Peyer's patch (tissue), 4 donors: ENCODE results near the gene EPC2.

Experiments
- POLR2A ChIP-seq, 2 donors: fragments of 450-650 bp; IDR thresholded peaks; one replicate each; pipeline ENCODE4 v1.5.1; 2017; ENCODE audit warnings: antibody characterized with exemption in 2 of 2, mild to moderate bottlenecking in 2 of 2, moderate library complexity in 2 of 2
- TF ChIP-seq, protein P1 (sequence below), 6 experiments: fragments of 450-650 bp in 4 of 6; fragments of 200-600 bp in 2 of 6; sonication (generic) in 1 of 6; IDR thresholded peaks; one replicate each; pipeline ENCODE4 v1.5.1; 2017 to 2019; ENCODE audit warnings: antibody characterized with exemption in 6 of 6, mild to moderate bottlenecking in 3 of 6, moderate library complexity in 1 of 6

DNA sequence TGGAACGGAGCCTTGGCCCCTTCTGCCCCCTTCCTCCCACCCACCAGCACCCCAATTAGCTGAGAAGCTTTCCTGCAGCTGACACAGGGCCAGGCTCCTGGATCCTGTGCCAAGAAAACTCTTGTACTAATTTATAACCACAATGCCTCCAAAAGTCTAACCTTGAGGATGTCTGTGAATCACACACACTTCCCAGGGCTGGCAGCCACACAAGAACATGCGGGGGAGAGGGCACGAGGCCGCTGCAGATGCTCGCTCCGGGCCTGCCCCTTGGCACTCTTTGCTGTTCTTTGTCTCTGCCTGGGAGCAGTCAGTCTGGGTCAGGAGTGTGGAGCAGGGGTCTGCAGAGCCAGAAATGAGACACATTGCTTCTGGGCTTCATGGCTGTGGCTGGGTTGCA, 167.8 kb downstream of the EPC2 start:
- TF ChIP-seq, protein P1, sequence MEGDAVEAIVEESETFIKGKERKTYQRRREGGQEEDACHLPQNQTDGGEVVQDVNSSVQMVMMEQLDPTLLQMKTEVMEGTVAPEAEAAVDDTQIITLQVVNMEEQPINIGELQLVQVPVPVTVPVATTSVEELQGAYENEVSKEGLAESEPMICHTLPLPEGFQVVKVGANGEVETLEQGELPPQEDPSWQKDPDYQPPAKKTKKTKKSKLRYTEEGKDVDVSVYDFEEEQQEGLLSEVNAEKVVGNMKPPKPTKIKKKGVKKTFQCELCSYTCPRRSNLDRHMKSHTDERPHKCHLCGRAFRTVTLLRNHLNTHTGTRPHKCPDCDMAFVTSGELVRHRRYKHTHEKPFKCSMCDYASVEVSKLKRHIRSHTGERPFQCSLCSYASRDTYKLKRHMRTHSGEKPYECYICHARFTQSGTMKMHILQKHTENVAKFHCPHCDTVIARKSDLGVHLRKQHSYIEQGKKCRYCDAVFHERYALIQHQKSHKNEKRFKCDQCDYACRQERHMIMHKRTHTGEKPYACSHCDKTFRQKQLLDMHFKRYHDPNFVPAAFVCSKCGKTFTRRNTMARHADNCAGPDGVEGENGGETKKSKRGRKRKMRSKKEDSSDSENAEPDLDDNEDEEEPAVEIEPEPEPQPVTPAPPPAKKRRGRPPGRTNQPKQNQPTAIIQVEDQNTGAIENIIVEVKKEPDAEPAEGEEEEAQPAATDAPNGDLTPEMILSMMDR (IDR thresholded peaks at IDR 0.05), result no peak
- TF ChIP-seq POLR2A (IDR thresholded peaks at IDR 0.05), result no peak
